OCI-LY1 (cell line): ENCODE measurements around the gene APOA1.
A peak's percentile ranks its signal among the peaks of the same experiment; 100 is the strongest.

ENCODE experiments used
- H2AFZ ChIP-seq: fragments of 200-600 bp; sonication (generic), shearing (Covaris generic); 2 replicates; pipeline ENCODE4 v1.6.0; 2014; ENCODE audit warnings: antibody characterized with exemption, mild to moderate bottlenecking, low read length
- H3F3A ChIP-seq: fragments of 200-600 bp; sonication (generic), shearing (Covaris generic); 2 replicates; pipeline ENCODE4 v1.6.0; 2014; ENCODE audit warnings: mild to moderate bottlenecking, antibody characterized with exemption, low read length, moderate library complexity; ENCODE audit not compliant: insufficient read depth
- H3K27ac ChIP-seq: fragments of 200-600 bp; sonication (generic); 2 replicates; pipeline ENCODE4 v1.5.1; 2014; ENCODE audit warnings: low read length, mixed run types, mild to moderate bottlenecking, low read depth; ENCODE audit not compliant: poor library complexity, severe bottlenecking
- H3K27me3 ChIP-seq: fragments of 200-600 bp; sonication (generic); 2 replicates; pipeline ENCODE4 v1.6.0; 2014; ENCODE audit warnings: antibody characterized with exemption, mild to moderate bottlenecking, low read length, moderate library complexity; ENCODE audit not compliant: insufficient read depth
- H3K36me3 ChIP-seq: fragments of 200-600 bp; sonication (generic); 2 replicates; pipeline ENCODE4 v1.6.1; 2014; ENCODE audit warnings: mild to moderate bottlenecking, antibody characterized with exemption, low read length, moderate library complexity, mixed read lengths; ENCODE audit not compliant: insufficient read depth
- H3K4me1 ChIP-seq: fragments of 200-600 bp; sonication (generic); 2 replicates; pipeline ENCODE4 v1.5.1; 2014; ENCODE audit warnings: mild to moderate bottlenecking, low read length, moderate library complexity; ENCODE audit not compliant: insufficient read depth, severe bottlenecking
- H3K4me2 ChIP-seq: fragments of 200-600 bp; sonication (generic), shearing (Covaris generic); 2 replicates; pipeline ENCODE4 v1.6.1; 2014; ENCODE audit warnings: low read length
- H3K4me3 ChIP-seq: fragments of 200-600 bp; sonication (generic); 2 replicates; pipeline ENCODE4 v1.5.1; 2014; ENCODE audit warnings: low read length, low read depth, mild to moderate bottlenecking, mixed read lengths; ENCODE audit not compliant: poor library complexity, severe bottlenecking
- H3K79me2 ChIP-seq: fragments of 200-600 bp; shearing (Covaris generic); 2 replicates; pipeline ENCODE4 v1.6.1; 2016; ENCODE audit warnings: mixed run types, low read length, mixed read lengths; ENCODE audit not compliant: insufficient read depth
- H3K9ac ChIP-seq: fragments of 200-600 bp; sonication (generic), shearing (Covaris generic); 2 replicates; pipeline ENCODE4 v1.6.1; 2014; ENCODE audit warnings: mild to moderate bottlenecking, low read length, mixed read lengths
- H3K9me2 ChIP-seq: fragments of 200-600 bp; sonication (generic), shearing (Covaris generic); 2 replicates; pipeline ENCODE4 v1.6.1; 2014; ENCODE audit warnings: low read depth, mild to moderate bottlenecking, low read length, mixed read lengths
- H3K9me3 ChIP-seq: fragments of 200-600 bp; shearing (Covaris generic); 2 replicates; pipeline ENCODE4 v1.6.1; 2014; ENCODE audit warnings: low read length, mixed read lengths
- H4K20me1 ChIP-seq: fragments of 200-600 bp; sonication (generic), shearing (Covaris generic); 2 replicates; pipeline ENCODE4 v1.6.0; 2016; ENCODE audit warnings: mild to moderate bottlenecking, low read length; ENCODE audit not compliant: insufficient read depth
- CTCF ChIP-seq: fragments of 200-600 bp; sonication (generic), shearing (Covaris generic); IDR thresholded peaks from 2 replicates; pipeline ENCODE4 v1.5.1; 2017; ENCODE audit warnings: mild to moderate bottlenecking, antibody characterized with exemption, low read length, moderate library complexity, mixed read lengths
- EZH2 ChIP-seq: fragments of 200-600 bp; sonication (generic), shearing (Covaris generic); IDR thresholded peaks from 2 replicates; pipeline ENCODE4 v1.8.0; 2017; ENCODE audit warnings: borderline replicate concordance, mixed run types, mild to moderate bottlenecking, antibody characterized with exemption, low read length, moderate library complexity, mixed read lengths

APOA1 gene

GRCh38 chr11:116852261-116853031, 15.0 kb upstream of the APOA1 start:
- no peak overlapping the region for H2AFZ ChIP-seq
- no peaks in the 10 kb centered on the region for H3K9me3 ChIP-seq
- H3F3A ChIP-seq = no peaks in the 10 kb centered on the region
- H3K4me2 ChIP-seq = no peak overlapping the region
- no peaks in the 10 kb centered on the region for H3K9me2 ChIP-seq
- TF ChIP-seq EZH2 (no peak), CTCF (no peak)
- H3K36me3 ChIP-seq = peaks cover 58% of the 10 kb centered on the region
- H3K4me1 ChIP-seq = peaks cover 32% of the 10 kb centered on the region
- no peak overlapping the region for H3K9ac ChIP-seq
- H3K27me3 ChIP-seq = no peaks in the 10 kb centered on the region
- H3K27ac ChIP-seq = peak overlapping the region; percentile 11
- H3K4me3 ChIP-seq = no peak overlapping the region
- H4K20me1 ChIP-seq = no peaks in the 10 kb centered on the region
- H3K79me2 ChIP-seq = no peaks in the 10 kb centered on the region

GRCh38 chr11:116851626-116852025, 14.2 kb upstream of the APOA1 start:
- Histone ChIP-seq H3F3A (no peaks in the 10 kb centered on the region), H3K4me2 (no peak overlapping the region), H3K9me2 (no peaks in the 10 kb centered on the region), H3K4me1 (peaks cover 32% of the 10 kb centered on the region), H3K79me2 (no peaks in the 10 kb centered on the region), H3K27ac (no peak overlapping the region), H2AFZ (no peak overlapping the region), H4K20me1 (no peaks in the 10 kb centered on the region), H3K9ac (no peak overlapping the region), H3K9me3 (no peaks in the 10 kb centered on the region), H3K36me3 (peaks cover 58% of the 10 kb centered on the region), H3K27me3 (no peaks in the 10 kb centered on the region), H3K4me3 (no peak overlapping the region)
- TF ChIP-seq CTCF (no peak), EZH2 (no peak)

- Histone ChIP-seq H3K27me3 (no peaks in the 10 kb centered on the region), H3K4me2 (no peak overlapping the region), H3K9me2 (no peaks in the 10 kb centered on the region), H3K9ac (no peak overlapping the region), H3K27ac (no peak overlapping the region), H3K4me3 (no peak overlapping the region), H3F3A (no peaks in the 10 kb centered on the region), H3K36me3 (peaks cover 62% of the 10 kb centered on the region), H4K20me1 (no peaks in the 10 kb centered on the region), H3K9me3 (no peaks in the 10 kb centered on the region), H3K4me1 (peaks cover 30% of the 10 kb centered on the region), H3K79me2 (no peaks in the 10 kb centered on the region), H2AFZ (no peak overlapping the region)
- TF ChIP-seq CTCF (no peak), EZH2 (no peak)
These were observed 12.1 kb upstream of the APOA1 start for GRCh38 chr11:116849486-116849885.
